K562 (cell line): ENCODE results near the gene OCA2. TPM values are rescaled to one million over a fixed set of nuclear protein-coding genes. Genes with fewer than 3 reads are reported as not detected.

Experiments used
- C11orf30 ChIP-seq: fragments of 450-650 bp; IDR thresholded peaks from 2 replicates; pipeline ENCODE4 v1.6.1; 2016; ENCODE audit warnings: low read depth, mild to moderate bottlenecking
- KAT7 ChIP-seq: sonication (generic); formaldehyde crosslinking; IDR thresholded peaks from 2 replicates; pipeline ENCODE4 v1.8.0; 2022; ENCODE audit warnings: missing genetic modification reagents, mild to moderate bottlenecking, borderline replicate concordance
- RHOXF2B ChIP-seq: fragments of 250-450 bp; sonication (Bioruptor Pico); conservative IDR thresholded peaks from 2 replicates; pipeline ENCODE4 v1.5.1; 2021
- SIX5 ChIP-seq, 2 experiments: IDR thresholded peaks; 2 replicates each; pipeline ENCODE4 v1.6.1; 2011; ENCODE audit warnings: low read length in 2 of 2, borderline replicate concordance in 1 of 2, low read depth in 1 of 2, mild to moderate bottlenecking in 1 of 2, moderate library complexity in 1 of 2; ENCODE audit not compliant: insufficient read depth in 1 of 2
- SP1 ChIP-seq: sonication (generic); formaldehyde crosslinking; IDR thresholded peaks from 2 replicates; pipeline ENCODE4 v1.8.1; 2022; ENCODE audit warnings: mild to moderate bottlenecking, missing genetic modification reagents
- TGIF2 ChIP-seq: sonication (generic); formaldehyde crosslinking; IDR thresholded peaks from 2 replicates; pipeline ENCODE4 v1.8.1; 2022; ENCODE audit warnings: mild to moderate bottlenecking, missing genetic modification reagents, moderate library complexity
- polyA plus RNA-seq, 8 experiments: library from polyadenylated mRNA; depleted of rRNA in 4 of 8; stranded (reverse) in 5 of 8; unstranded in 3 of 8; fragments of >200 nt; fragmentation: Nextera tagmentation in 2 of 8; fragmentation: Illumina TruSeq in 1 of 8; extraction: Ambion mirVana in 2 of 8; extraction: Trizol in 1 of 8; gene quantifications; 2 replicates each; pipeline versions ENCODE4 v1.2.1 to v1.2.3, GENCODE V29; 2011 to 2014; ENCODE audit warnings: inconsistent platforms in 1 of 8, missing spikeins in 1 of 8
- total RNA-seq, 7 experiments: library from RNA; depleted of rRNA in 6 of 7; stranded (reverse); fragments of >200 nt in 6 of 7; fragmentation: Illumina TruSeq in 2 of 7; extraction: Trizol in 2 of 7; gene quantifications; 2 replicates each; pipeline versions ENCODE4 v1.2.1 to v1.2.3, GENCODE V29; 2011 to 2021; ENCODE audit warnings: low replicate concordance in 1 of 7
- TF ChIP-seq, protein P1 (sequence below): fragments of 200-600 bp; sonication (generic); IDR thresholded peaks from one replicate; pipeline ENCODE4 v1.6.1; 2012; ENCODE audit warnings: mild to moderate bottlenecking, low read depth, low read length, inconsistent platforms
- TF ChIP-seq, protein P2 (sequence below): fragments of 450-650 bp; conservative IDR thresholded peaks from 2 replicates; pipeline ENCODE4 v1.6.1; 2016; ENCODE audit warnings: missing genetic modification characterization, low read depth, mild to moderate bottlenecking, missing compliant biosample characterization, moderate library complexity
- TF ChIP-seq, protein P3 (sequence below): fragments of 450-650 bp; formaldehyde crosslinking; IDR thresholded peaks from 2 replicates; pipeline ENCODE4 v1.4.0; 2020; ENCODE audit warnings: mild to moderate bottlenecking, mixed read lengths
- TF ChIP-seq, protein P4 (sequence below): sonication (generic); formaldehyde crosslinking; IDR thresholded peaks from 2 replicates; pipeline ENCODE4 v1.8.0; 2022; ENCODE audit warnings: missing genetic modification reagents, mild to moderate bottlenecking, moderate library complexity, borderline replicate concordance

OCA2 gene
- total and polyA plus RNA-seq, 9 of the 15 experiments (the other 6 are each of a cell fraction or from before 2014, with no cell fraction given), result 0.07 to 0.59 (median 0.17) TPM; not detected in 1

DNA sequence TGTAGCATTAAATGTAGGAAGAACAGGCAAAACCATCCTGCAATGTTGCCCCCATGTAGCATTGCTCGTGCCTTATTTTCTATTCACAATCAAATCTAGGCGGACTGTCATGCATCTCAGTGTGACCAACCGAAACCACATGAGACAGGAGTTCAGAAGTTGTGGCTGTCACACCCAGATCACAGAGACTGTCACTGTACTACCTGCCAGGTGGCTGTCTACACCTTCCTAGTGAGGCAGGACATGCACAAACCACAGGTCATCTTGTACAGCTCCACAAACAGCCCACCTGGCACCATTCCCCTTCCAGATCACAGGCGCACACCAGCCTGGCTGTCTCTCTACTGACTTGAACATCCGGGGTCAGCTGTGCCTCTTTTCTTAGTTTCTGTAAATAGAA is 392.8 kb downstream of the OCA2 start (continued):
- TF ChIP-seq, protein P1, sequence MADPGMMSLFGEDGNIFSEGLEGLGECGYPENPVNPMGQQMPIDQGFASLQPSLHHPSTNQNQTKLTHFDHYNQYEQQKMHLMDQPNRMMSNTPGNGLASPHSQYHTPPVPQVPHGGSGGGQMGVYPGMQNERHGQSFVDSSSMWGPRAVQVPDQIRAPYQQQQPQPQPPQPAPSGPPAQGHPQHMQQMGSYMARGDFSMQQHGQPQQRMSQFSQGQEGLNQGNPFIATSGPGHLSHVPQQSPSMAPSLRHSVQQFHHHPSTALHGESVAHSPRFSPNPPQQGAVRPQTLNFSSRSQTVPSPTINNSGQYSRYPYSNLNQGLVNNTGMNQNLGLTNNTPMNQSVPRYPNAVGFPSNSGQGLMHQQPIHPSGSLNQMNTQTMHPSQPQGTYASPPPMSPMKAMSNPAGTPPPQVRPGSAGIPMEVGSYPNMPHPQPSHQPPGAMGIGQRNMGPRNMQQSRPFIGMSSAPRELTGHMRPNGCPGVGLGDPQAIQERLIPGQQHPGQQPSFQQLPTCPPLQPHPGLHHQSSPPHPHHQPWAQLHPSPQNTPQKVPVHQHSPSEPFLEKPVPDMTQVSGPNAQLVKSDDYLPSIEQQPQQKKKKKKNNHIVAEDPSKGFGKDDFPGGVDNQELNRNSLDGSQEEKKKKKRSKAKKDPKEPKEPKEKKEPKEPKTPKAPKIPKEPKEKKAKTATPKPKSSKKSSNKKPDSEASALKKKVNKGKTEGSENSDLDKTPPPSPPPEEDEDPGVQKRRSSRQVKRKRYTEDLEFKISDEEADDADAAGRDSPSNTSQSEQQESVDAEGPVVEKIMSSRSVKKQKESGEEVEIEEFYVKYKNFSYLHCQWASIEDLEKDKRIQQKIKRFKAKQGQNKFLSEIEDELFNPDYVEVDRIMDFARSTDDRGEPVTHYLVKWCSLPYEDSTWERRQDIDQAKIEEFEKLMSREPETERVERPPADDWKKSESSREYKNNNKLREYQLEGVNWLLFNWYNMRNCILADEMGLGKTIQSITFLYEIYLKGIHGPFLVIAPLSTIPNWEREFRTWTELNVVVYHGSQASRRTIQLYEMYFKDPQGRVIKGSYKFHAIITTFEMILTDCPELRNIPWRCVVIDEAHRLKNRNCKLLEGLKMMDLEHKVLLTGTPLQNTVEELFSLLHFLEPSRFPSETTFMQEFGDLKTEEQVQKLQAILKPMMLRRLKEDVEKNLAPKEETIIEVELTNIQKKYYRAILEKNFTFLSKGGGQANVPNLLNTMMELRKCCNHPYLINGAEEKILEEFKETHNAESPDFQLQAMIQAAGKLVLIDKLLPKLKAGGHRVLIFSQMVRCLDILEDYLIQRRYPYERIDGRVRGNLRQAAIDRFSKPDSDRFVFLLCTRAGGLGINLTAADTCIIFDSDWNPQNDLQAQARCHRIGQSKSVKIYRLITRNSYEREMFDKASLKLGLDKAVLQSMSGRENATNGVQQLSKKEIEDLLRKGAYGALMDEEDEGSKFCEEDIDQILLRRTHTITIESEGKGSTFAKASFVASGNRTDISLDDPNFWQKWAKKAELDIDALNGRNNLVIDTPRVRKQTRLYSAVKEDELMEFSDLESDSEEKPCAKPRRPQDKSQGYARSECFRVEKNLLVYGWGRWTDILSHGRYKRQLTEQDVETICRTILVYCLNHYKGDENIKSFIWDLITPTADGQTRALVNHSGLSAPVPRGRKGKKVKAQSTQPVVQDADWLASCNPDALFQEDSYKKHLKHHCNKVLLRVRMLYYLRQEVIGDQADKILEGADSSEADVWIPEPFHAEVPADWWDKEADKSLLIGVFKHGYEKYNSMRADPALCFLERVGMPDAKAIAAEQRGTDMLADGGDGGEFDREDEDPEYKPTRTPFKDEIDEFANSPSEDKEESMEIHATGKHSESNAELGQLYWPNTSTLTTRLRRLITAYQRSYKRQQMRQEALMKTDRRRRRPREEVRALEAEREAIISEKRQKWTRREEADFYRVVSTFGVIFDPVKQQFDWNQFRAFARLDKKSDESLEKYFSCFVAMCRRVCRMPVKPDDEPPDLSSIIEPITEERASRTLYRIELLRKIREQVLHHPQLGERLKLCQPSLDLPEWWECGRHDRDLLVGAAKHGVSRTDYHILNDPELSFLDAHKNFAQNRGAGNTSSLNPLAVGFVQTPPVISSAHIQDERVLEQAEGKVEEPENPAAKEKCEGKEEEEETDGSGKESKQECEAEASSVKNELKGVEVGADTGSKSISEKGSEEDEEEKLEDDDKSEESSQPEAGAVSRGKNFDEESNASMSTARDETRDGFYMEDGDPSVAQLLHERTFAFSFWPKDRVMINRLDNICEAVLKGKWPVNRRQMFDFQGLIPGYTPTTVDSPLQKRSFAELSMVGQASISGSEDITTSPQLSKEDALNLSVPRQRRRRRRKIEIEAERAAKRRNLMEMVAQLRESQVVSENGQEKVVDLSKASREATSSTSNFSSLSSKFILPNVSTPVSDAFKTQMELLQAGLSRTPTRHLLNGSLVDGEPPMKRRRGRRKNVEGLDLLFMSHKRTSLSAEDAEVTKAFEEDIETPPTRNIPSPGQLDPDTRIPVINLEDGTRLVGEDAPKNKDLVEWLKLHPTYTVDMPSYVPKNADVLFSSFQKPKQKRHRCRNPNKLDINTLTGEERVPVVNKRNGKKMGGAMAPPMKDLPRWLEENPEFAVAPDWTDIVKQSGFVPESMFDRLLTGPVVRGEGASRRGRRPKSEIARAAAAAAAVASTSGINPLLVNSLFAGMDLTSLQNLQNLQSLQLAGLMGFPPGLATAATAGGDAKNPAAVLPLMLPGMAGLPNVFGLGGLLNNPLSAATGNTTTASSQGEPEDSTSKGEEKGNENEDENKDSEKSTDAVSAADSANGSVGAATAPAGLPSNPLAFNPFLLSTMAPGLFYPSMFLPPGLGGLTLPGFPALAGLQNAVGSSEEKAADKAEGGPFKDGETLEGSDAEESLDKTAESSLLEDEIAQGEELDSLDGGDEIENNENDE, result no peak
- TF ChIP-seq, protein P2, sequence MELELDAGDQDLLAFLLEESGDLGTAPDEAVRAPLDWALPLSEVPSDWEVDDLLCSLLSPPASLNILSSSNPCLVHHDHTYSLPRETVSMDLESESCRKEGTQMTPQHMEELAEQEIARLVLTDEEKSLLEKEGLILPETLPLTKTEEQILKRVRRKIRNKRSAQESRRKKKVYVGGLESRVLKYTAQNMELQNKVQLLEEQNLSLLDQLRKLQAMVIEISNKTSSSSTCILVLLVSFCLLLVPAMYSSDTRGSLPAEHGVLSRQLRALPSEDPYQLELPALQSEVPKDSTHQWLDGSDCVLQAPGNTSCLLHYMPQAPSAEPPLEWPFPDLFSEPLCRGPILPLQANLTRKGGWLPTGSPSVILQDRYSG (tag), result no peak
- TF ChIP-seq TGIF2 (CRISPR knock-in tag) (no peak), SP1 (no peak), KAT7 (CRISPR knock-in tag) (no peak), C11orf30 (no peak), SIX5 (IDR thresholded peaks at IDR 0.05; ENCODE audit: borderline replicate concordance in 1 of 2, insufficient read depth in 1 of 2, low read depth in 1 of 2, low read length in 2 of 2) (no peak), RHOXF2B (CRISPR knock-in tag) (no peak)
- TF ChIP-seq, protein P3, sequence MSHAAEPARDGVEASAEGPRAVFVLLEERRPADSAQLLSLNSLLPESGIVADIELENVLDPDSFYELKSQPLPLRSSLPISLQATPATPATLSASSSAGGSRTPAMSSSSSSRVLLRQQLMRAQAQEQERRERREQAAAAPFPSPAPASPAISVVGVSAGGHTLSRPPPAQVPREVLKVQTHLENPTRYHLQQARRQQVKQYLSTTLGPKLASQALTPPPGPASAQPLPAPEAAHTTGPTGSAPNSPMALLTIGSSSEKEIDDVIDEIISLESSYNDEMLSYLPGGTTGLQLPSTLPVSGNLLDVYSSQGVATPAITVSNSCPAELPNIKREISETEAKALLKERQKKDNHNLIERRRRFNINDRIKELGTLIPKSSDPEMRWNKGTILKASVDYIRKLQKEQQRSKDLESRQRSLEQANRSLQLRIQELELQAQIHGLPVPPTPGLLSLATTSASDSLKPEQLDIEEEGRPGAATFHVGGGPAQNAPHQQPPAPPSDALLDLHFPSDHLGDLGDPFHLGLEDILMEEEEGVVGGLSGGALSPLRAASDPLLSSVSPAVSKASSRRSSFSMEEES (CRISPR knock-in tag), result no peak
- TF ChIP-seq, protein P4, sequence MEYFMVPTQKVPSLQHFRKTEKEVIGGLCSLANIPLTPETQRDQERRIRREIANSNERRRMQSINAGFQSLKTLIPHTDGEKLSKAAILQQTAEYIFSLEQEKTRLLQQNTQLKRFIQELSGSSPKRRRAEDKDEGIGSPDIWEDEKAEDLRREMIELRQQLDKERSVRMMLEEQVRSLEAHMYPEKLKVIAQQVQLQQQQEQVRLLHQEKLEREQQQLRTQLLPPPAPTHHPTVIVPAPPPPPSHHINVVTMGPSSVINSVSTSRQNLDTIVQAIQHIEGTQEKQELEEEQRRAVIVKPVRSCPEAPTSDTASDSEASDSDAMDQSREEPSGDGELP (CRISPR knock-in tag), result no peak
